PC-3 (cell line): ENCODE results near the gene SNTB2.

Experiments
- CTCF ChIP-seq: fragments of 300-600 bp; sonication (generic); conservative IDR thresholded peaks from 2 replicates; pipeline ENCODE4 v1.5.1; 2017; ENCODE audit warnings: antibody characterized with exemption, low read depth, mild to moderate bottlenecking, low read length
- EZH2 ChIP-seq: fragments of 300-600 bp; sonication (generic); IDR thresholded peaks from one replicate; pipeline ENCODE4 v1.6.1; 2017; ENCODE audit warnings: antibody characterized with exemption, mild to moderate bottlenecking, low read length; ENCODE audit not compliant: unreplicated experiment
- EZH2phosphoT487 ChIP-seq: fragments of 300-600 bp; sonication (generic); IDR thresholded peaks from 2 replicates; pipeline ENCODE4 v1.6.1; 2018; ENCODE audit warnings: mild to moderate bottlenecking, antibody characterized with exemption, low read length, borderline replicate concordance

GRCh38 chr16:69244336-69244735 is 57.4 kb downstream of the SNTB2 start:
- no peak for TF ChIP-seq EZH2
- TF ChIP-seq CTCF = no peak
- TF ChIP-seq EZH2phosphoT487 = no peak
